ENCODE results near the gene DCAF15. TPM values are rescaled to one million over a fixed set of nuclear protein-coding genes. Genes with fewer than 3 reads are reported as not detected.
A peak's percentile ranks its signal among the peaks of the same experiment; 100 is the strongest.
"Not testable (repeated sequence)": the region's sequence is repeated elsewhere in the genome, so short reads cannot be mapped to it uniquely, and the experiment has no call there.

The DCAF15 gene
- total RNA-seq, 1 donor from 2014 or later = 23.7 TPM

GRCh38 chr19:13968383-13968935, 16.1 kb downstream of the DCAF15 start:
- no peak for DNase-seq (ENCODE audit: low read depth)
- H3K4me3 ChIP-seq (ENCODE audit: low read depth, low read length) = no peak overlapping the region
- no peaks in the 10 kb centered on the region for H3K36me3 ChIP-seq (ENCODE audit: control insufficient read depth, insufficient read depth, low read length)
- no peak for TF ChIP-seq CTCF (IDR thresholded peaks at IDR 0.05; ENCODE audit: insufficient read depth, low read length, poor library complexity, severe bottlenecking)
- no peaks in the 10 kb centered on the region for H3K27me3 ChIP-seq (ENCODE audit: control insufficient read depth, insufficient read depth, low read length)

DNA sequence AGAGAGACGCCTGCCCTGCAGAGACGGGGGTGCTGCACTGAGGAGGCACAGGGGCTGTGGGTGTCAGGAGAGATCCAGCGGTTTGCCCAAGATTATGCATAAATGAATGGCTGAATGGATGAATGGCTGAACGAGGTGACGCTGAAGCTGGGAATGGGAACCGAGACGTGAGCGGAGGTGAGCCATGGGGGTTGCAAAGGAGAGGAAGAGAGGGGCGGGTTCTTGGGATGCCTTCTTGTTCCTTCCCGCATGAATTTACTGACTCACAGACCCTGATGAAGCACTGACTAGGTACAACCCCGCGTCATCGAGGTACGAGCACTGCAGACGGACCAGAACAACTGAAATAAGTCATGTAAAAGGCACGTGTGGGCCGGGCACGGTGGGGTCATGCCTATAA, 16.7 kb downstream of the DCAF15 start:
- no peak for DNase-seq (ENCODE audit: low read depth)
- H3K27me3 ChIP-seq (ENCODE audit: control insufficient read depth, insufficient read depth, low read length) = no peaks in the 10 kb centered on the region
- H3K36me3 ChIP-seq (ENCODE audit: control insufficient read depth, insufficient read depth, low read length) = no peaks in the 10 kb centered on the region
- no peak for TF ChIP-seq CTCF (IDR thresholded peaks at IDR 0.05; ENCODE audit: insufficient read depth, low read length, poor library complexity, severe bottlenecking)
- no peak overlapping the region for H3K4me3 ChIP-seq (ENCODE audit: low read depth, low read length)

DNA sequence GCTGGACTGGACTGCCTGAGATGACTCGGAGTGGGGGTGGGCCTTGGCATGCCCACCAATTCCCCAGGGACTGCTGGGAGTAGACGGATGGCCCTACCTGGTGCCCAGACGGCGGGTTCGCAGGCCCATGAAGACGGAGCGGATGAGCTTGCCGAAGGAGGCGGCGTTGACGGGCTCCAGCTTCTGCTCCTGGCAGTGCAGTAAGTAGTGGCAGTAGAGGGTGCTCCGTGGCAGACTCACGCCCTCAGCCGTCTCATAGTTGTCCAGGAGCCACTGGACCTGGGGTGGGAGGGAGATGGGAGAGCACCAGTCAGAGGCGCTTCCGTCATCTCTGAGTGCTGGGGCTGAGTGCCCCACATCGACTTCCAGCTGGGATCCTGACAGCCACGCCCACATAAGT, 17.6 kb downstream of the DCAF15 start:
- no peak for TF ChIP-seq CTCF (IDR thresholded peaks at IDR 0.05; ENCODE audit: insufficient read depth, low read length, poor library complexity, severe bottlenecking)
- Histone ChIP-seq H3K36me3 (ENCODE audit: control insufficient read depth, insufficient read depth, low read length) (no peaks in the 10 kb centered on the region), H3K4me3 (ENCODE audit: low read depth, low read length) (no peak overlapping the region)

DNA sequence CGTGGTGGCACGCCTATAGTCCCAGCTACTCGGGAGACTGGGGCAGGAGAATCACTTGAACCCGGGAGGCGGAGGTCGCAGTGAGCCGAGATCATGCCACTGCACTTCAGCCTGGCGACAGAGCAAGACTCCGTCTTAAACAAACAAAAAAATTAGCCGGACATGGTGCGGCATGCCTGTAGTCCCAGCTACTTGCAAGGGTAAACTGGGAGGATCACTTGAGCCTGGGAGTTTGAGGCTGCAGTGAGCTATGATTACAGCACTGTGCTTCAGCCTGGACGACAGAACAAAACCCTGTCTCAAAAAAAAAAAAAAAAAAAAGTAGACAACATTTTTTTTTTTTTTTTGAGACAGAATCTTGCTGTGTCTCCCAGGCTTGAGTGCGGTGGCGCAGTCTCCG, 19.6 kb downstream of the DCAF15 start:
- not testable (repeated sequence) for H3K36me3 ChIP-seq (ENCODE audit: control insufficient read depth, insufficient read depth, low read length); DNase-seq (ENCODE audit: low read depth); H3K4me3 ChIP-seq (ENCODE audit: low read depth, low read length); H3K27me3 ChIP-seq (ENCODE audit: control insufficient read depth, insufficient read depth, low read length)

More for the DNA sequence above, 17.6 kb downstream of the DCAF15 start:
- no peaks in the 10 kb centered on the region for H3K27me3 ChIP-seq (ENCODE audit: control insufficient read depth, insufficient read depth, low read length)
- no peak for DNase-seq (ENCODE audit: low read depth)

- Histone ChIP-seq H3K27me3 (ENCODE audit: control insufficient read depth, insufficient read depth, low read length) (no peaks in the 10 kb centered on the region), H3K4me3 (ENCODE audit: low read depth, low read length) (no peak overlapping the region), H3K36me3 (ENCODE audit: control insufficient read depth, insufficient read depth, low read length) (no peaks in the 10 kb centered on the region)
- DNase-seq (ENCODE audit: low read depth) = no peak
- TF ChIP-seq CTCF (IDR thresholded peaks at IDR 0.05; ENCODE audit: insufficient read depth, low read length, poor library complexity, severe bottlenecking) = no peak
These were observed 20.3 kb downstream of the DCAF15 start for GRCh38 chr19:13972368-13973155.

DNA sequence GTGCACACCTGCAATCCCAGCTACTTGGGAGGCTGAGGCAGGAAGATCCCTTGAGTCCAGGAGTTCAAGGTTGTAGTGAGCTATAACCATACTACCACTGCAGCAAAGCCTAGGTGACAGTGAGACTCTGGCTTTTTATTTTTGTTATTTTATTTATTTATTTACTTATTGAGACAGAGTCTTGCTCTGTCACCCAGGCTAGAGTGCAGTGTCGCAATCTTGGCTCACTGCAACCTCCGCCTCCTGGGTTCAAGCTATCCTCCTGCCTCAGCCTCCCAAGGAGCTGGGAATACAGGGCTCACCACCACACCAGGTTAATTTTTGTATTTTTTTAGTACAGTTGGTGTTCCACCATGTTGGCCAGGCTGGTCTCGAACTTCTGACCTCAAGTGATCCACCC, 21.2 kb downstream of the DCAF15 start:
- H3K4me3 ChIP-seq (ENCODE audit: low read depth, low read length); H3K27me3 ChIP-seq (ENCODE audit: control insufficient read depth, insufficient read depth, low read length); DNase-seq (ENCODE audit: low read depth); H3K36me3 ChIP-seq (ENCODE audit: control insufficient read depth, insufficient read depth, low read length): not testable (repeated sequence)

- H3K36me3 ChIP-seq (ENCODE audit: control insufficient read depth, insufficient read depth, low read length) = no peaks in the 10 kb centered on the region
- no peak overlapping the region for H3K4me3 ChIP-seq (ENCODE audit: low read depth, low read length)
- H3K27me3 ChIP-seq (ENCODE audit: control insufficient read depth, insufficient read depth, low read length) = no peaks in the 10 kb centered on the region
- no peak for TF ChIP-seq CTCF (IDR thresholded peaks at IDR 0.05; ENCODE audit: insufficient read depth, low read length, poor library complexity, severe bottlenecking)
- peak; percentile 59 for DNase-seq (ENCODE audit: low read depth)
These were observed 21.8 kb downstream of the DCAF15 start for GRCh38 chr19:13974073-13974472.
